GM18909 (cell line): ENCODE measurements around the gene NQO1.
"Not testable (repeated sequence)": the region's sequence is repeated elsewhere in the genome, so short reads cannot be mapped to it uniquely, and the experiment has no call there.

Source experiments
- ATAC-seq: cut with Tn5 transposase; IDR thresholded peaks from one replicate; pipeline ENCODE4 v1.9.1; 2021; ENCODE audit warnings: mild to moderate bottlenecking; ENCODE audit not compliant: unreplicated experiment, poor library complexity

Gene NQO1

GRCh38 chr16:69744363-69745231, 18.2 kb upstream of the NQO1 start:
- no peak for ATAC-seq

DNA sequence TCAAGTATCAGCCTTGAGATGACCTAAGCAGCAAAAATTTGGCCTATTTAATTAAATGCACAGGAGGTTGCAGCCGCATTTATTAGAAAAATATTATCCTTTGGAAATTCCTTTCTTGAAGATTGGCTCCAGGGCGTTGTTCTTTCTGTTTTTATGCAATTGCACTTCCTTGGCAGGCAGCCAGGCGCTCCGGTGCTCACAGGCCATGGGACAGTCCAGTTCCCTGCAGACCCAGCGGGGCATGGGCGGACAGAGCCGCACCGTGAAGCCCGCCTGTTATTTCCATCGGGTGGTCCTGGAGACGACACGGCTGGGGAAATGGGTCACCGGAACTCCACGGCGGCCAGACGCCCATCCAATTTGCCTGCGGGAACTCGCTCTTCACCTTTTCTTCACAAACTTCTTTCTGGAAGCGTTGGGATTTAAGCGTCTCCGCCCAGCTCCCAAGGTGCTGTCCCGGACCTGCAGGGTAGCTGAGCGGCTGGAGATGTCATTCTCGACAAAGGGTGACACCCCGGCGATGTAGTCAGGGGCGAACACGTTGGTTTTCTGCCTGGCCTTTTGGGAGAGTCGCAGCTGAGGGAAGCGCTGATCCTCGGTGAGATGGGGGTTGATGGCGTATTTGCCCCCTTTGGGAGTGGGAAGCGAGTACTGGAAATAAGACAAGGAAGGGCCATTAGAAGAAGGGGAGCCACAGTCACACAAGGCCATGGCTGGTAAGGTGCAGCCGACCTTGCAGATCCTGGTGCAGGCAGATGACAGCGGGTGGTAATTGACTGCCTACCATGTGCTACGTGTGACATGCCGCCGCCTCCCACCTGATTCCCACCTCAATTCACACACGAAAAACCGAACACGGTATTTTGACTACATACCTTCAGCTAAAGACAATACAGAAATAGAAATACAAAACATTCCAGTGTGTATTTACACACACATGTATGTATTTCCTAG, 15.9 kb upstream of the NQO1 start:
- ATAC-seq, result no peak

DNA sequence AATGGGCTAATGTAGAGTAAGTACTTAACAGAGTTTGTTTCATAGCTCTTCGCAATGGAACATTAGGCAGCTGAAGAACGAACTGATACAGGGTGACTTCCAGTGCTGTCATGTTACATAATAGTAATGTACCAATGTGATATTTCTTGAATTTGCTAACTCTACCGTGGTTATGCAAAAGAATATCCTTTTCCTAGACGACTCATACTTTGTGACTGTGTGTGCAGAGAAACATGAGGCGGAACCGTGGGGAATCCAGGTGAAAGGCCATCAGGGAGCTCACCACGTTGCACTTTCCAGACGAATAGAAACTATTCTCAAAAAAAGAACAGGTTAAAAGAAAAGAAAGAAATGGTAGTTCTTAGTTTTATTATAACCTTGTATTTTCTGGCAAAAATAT, 15.2 kb upstream of the NQO1 start:
- no peak for ATAC-seq

DNA sequence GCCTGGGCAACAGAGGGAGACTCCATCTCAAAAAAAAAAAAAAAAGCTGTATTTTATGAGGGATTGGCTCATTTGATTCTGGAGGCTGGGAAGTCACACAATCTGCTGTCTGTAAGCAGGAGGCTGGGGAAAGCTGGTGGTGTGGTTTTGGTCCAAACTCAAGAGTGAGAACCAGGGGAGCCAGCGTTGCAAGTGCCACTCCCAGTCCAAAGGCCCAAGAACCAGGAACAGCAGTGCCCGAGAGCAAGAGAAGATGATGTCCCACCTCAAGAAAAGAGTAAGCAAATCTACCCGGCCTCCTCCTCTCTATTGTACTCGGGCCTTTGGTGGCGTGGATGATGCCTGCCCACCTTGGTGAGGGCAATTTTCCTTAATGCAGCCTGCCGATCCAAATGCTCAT, 5.7 kb upstream of the NQO1 start:
- ATAC-seq, result no peak

GRCh38 chr16:69731280-69731679, 4.9 kb upstream of the NQO1 start:
- ATAC-seq, result not testable (repeated sequence)

- not testable (repeated sequence) for ATAC-seq
These were observed 2.7 kb upstream of the NQO1 start for GRCh38 chr16:69729030-69729429.

DNA sequence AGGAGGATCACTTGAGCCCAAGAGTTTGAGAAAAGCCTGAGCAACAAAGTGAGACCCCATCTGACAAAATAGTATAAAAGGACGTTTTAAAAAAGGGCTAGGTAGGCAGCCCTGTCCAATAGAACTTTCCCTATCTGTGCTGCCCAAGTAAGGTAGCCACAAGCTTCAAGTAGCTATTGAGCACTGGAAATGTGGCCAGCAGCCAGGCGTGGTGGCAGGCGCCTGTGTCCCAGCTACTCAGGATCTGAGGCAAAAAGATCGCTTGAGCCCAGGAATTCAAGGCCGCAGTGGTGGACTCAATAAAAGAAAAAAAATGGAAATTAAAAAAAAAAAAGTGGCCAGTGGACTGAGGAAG, 1.5 kb upstream of the NQO1 start:
- ATAC-seq, result no peak

GRCh38 chr16:69725480-69726312, 664 bp downstream of the NQO1 start:
- ATAC-seq, result no peak

GRCh38 chr16:69724981-69725479, 1.3 kb downstream of the NQO1 start:
- no peak for ATAC-seq

- no peak for ATAC-seq
These were observed 1.9 kb downstream of the NQO1 start for GRCh38 chr16:69724414-69724873.

DNA sequence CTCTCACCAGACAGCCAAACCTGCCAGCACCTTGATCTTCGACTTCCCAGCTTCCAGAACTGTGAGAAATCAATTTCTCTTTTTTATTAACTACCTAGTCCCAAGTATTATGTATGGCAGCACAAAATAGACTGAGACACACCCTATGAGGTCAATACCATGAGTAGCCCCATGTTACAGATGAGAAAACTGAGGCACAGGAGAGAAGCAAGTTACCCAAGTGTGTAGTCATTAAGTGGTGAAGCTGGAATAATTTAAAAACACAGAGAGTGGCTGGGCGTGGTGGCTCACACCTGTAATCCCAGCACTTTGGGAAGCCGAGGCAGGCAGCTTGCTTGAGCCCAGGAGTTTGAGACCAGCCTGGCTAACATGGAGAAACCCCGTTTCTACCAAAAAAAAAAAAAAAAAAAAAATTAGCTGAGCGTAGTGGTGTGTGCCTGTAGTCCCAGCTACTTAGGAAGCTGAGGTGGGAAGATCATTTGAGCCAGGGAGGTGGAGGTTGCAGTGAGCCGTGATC, 4.9 kb downstream of the NQO1 start:
- no peak for ATAC-seq

- ATAC-seq, result no peak
These were observed 5.4 kb downstream of the NQO1 start for GRCh38 chr16:69720822-69721430.

GRCh38 chr16:69718111-69718764, 8.1 kb downstream of the NQO1 start:
- ATAC-seq, result no peak

DNA sequence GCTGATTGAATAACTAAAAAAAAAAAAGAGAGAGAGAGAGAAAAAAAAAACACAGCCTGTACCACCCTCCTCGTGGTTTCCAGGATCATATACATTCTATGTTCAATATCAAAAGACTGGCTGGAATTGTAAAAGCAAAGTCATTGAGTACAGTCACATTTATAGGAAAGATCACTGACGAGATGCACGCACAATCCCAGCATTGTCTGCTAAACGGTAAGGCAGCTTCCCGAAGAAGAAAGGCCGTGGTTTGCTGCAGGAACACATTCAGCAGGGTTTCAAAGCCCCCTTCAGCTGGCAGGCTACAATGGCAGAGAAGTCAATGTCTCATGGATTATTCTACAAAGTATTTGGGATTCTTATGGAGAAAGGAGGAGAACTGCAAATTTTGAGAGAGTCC, 9.3 kb downstream of the NQO1 start:
- no peak for ATAC-seq

- no peak for ATAC-seq
These were observed 13.3 kb downstream of the NQO1 start for GRCh38 chr16:69712914-69713581.

DNA sequence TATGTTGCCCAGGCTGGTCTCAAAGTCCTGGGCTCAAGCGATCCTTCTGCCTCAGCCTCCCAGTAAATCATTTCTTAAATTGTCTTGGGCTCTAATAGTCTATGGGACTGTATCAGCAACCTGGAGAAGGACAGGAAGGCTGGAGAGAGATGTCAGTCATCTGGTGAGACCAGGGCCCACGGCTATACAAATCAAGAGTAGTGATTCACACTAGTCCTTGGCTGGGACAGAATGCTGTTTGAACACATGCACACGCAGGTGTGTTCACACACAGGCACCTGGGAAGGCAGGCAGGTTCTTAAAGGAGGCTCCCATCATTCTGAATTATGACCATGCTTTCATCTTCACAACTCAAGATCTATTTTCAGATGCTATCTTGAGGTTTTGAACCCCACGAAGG, 14.1 kb downstream of the NQO1 start:
- no peak for ATAC-seq

DNA sequence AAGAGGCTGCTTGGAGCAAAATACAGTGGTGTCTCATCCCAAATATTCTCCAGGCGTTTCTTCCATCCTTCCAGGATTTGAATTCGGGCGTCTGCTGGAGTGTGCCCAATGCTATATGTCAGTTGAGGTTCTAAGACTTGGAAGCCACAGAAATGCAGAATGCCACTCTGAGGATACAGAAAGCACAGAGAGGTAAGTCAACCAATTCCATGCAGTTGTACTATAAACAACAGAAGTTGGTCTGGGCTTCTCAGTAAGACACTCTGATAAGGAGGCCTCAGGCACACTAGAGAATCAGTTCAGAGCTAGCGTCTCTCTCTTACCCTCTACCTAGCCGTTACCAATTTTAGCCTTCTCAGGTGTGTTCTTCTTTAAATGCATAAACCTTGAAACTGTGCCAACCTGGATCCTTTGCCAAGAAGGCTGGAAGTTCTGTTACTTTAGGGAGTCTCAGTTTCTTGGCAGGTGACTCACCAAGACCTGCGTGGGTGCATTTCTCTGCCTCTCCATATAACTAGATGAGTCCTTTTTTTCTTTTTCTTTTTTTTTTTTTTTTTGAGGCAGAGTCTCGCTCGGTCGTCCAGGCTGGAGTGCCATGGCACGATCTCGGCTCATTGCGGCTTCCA, 15.1 kb downstream of the NQO1 start:
- no peak for ATAC-seq

- ATAC-seq, result no peak
These were observed 16.8 kb downstream of the NQO1 start for GRCh38 chr16:69709456-69710084.
